Epithelial cell of prostate (primary cell): ENCODE measurements around the gene KATNIP.
"Not testable (repeated sequence)": the region's sequence is repeated elsewhere in the genome, so short reads cannot be mapped to it uniquely, and the experiment has no call there.

Experiments used
- DNase-seq: peaks from one replicate; pipeline ENCODE4 v3.0.0-alpha.2; 2011; ENCODE audit warnings: low read depth, low spot score
- H3K27ac ChIP-seq: fragments of 450-650 bp; 2 replicates; pipeline ENCODE4 v1.5.1; 2017; ENCODE audit warnings: mild to moderate bottlenecking

KATNIP gene

GRCh38 chr16:27531826-27532800 lies 17.8 kb upstream of the KATNIP start:
- H3K27ac ChIP-seq, result no peak overlapping the region
- DNase-seq, result no peak

- no peak for DNase-seq
- no peak overlapping the region for H3K27ac ChIP-seq
Measured at GRCh38 chr16:27534256-27534655, 15.7 kb upstream of the KATNIP start.

- no peak for DNase-seq
Measured at GRCh38 chr16:27538528-27538927, 11.4 kb upstream of the KATNIP start.

GRCh38 chr16:27539120-27539519 lies 10.8 kb upstream of the KATNIP start:
- DNase-seq, result no peak
- no peak overlapping the region for H3K27ac ChIP-seq

More at GRCh38 chr16:27538528-27538927, 11.4 kb upstream of the KATNIP start:
- H3K27ac ChIP-seq, result no peak overlapping the region

GRCh38 chr16:27539636-27540035 lies 10.3 kb upstream of the KATNIP start:
- no peak for DNase-seq
- no peak overlapping the region for H3K27ac ChIP-seq

- DNase-seq, result no peak
Measured at GRCh38 chr16:27543801-27544200, 6.1 kb upstream of the KATNIP start.

GRCh38 chr16:27544671-27545070 lies 5.3 kb upstream of the KATNIP start:
- no peak overlapping the region for H3K27ac ChIP-seq
- DNase-seq, result no peak

More at GRCh38 chr16:27543801-27544200, 6.1 kb upstream of the KATNIP start:
- H3K27ac ChIP-seq, result no peak overlapping the region

GRCh38 chr16:27547134-27547533 lies 2.8 kb upstream of the KATNIP start:
- H3K27ac ChIP-seq, result peak overlapping the region; percentile 40
- peak; percentile 18 for DNase-seq

- no peak for DNase-seq
- H3K27ac ChIP-seq, result peak overlapping the region; percentile 40
Measured at GRCh38 chr16:27547851-27548250, 2.1 kb upstream of the KATNIP start.

GRCh38 chr16:27549464-27549745 lies 539 bp upstream of the KATNIP start:
- peak overlapping the region; percentile 40 for H3K27ac ChIP-seq
- DNase-seq, result no peak

GRCh38 chr16:27550582-27550920 lies 607 bp downstream of the KATNIP start:
- no peak for DNase-seq
- peak overlapping the region; percentile 22 for H3K27ac ChIP-seq

- H3K27ac ChIP-seq, result no peak overlapping the region
- DNase-seq, result no peak
Measured at GRCh38 chr16:27551036-27551435, 1.1 kb downstream of the KATNIP start.

GRCh38 chr16:27556471-27556870 lies 6.5 kb downstream of the KATNIP start:
- no peak overlapping the region for H3K27ac ChIP-seq
- no peak for DNase-seq

- H3K27ac ChIP-seq, result no peak overlapping the region
- DNase-seq, result no peak
Measured at GRCh38 chr16:27558434-27558833, 8.5 kb downstream of the KATNIP start.

GRCh38 chr16:27558932-27559331 lies 9.0 kb downstream of the KATNIP start:
- no peak overlapping the region for H3K27ac ChIP-seq
- no peak for DNase-seq

GRCh38 chr16:27561216-27561615 lies 11.3 kb downstream of the KATNIP start:
- DNase-seq, result no peak
- H3K27ac ChIP-seq, result no peak overlapping the region

- no peak for DNase-seq
- H3K27ac ChIP-seq, result no peak overlapping the region
Measured at GRCh38 chr16:27564224-27564623, 14.3 kb downstream of the KATNIP start.

- DNase-seq, result no peak
- H3K27ac ChIP-seq, result no peak overlapping the region
Measured at GRCh38 chr16:27566417-27566816, 16.5 kb downstream of the KATNIP start.

- H3K27ac ChIP-seq, result no peak overlapping the region
- no peak for DNase-seq
Measured at GRCh38 chr16:27568077-27568476, 18.1 kb downstream of the KATNIP start.

GRCh38 chr16:27570986-27571385 lies 21.0 kb downstream of the KATNIP start:
- H3K27ac ChIP-seq, DNase-seq: not testable (repeated sequence)

GRCh38 chr16:27571433-27572326 lies 21.7 kb downstream of the KATNIP start:
- DNase-seq, result no peak
- no peak overlapping the region for H3K27ac ChIP-seq
